GM19025 (cell line): Measurements from ENCODE around the gene POT1.

ENCODE experiments used
- ATAC-seq: cut with Tn5 transposase; IDR thresholded peaks from one replicate; pipeline ENCODE4 v1.9.1; 2021; ENCODE audit warnings: mild to moderate bottlenecking, low read depth, moderate library complexity; ENCODE audit not compliant: unreplicated experiment

POT1 gene

GRCh38 chr7:124779194-124779593, 150.4 kb downstream of the POT1 start:
- ATAC-seq: no peak

GRCh38 chr7:124777268-124777667, 152.4 kb downstream of the POT1 start:
- ATAC-seq: no peak

- no peak for ATAC-seq
Measured at GRCh38 chr7:124776153-124776552, 153.5 kb downstream of the POT1 start.

GRCh38 chr7:124775422-124775821, 154.2 kb downstream of the POT1 start:
- ATAC-seq: no peak

- no peak for ATAC-seq
Measured at GRCh38 chr7:124773938-124774337, 155.7 kb downstream of the POT1 start.

GRCh38 chr7:124773339-124773738, 156.3 kb downstream of the POT1 start:
- no peak for ATAC-seq
